HL-60 (cell line): Measurements from ENCODE around the gene BTBD16.

Source experiments
- DNase-seq, 2 experiments: peaks; one replicate each; pipeline ENCODE4 v3.0.0-alpha.2; 2010 to 2020; ENCODE audit warnings: low read depth in 1 of 2, low spot score in 1 of 2
- H3K27ac ChIP-seq: fragments of 250-450 bp; sonication (Bioruptor Pico); replicated peaks from 2 replicates; pipeline ENCODE4 v1.5.1; 2020; ENCODE audit warnings: mild to moderate bottlenecking, moderate library complexity
- H3K27me3 ChIP-seq: fragments of 250-450 bp; sonication (Bioruptor Pico); 2 replicates; pipeline ENCODE4 v1.5.1; 2021; ENCODE audit warnings: mild to moderate bottlenecking, moderate library complexity; ENCODE audit not compliant: insufficient read depth, poor library complexity, severe bottlenecking
- H3K4me3 ChIP-seq: replicated peaks from 2 replicates; pipeline ENCODE4 v1.5.1; 2011; ENCODE audit warnings: mild to moderate bottlenecking, control low read depth, low read length; ENCODE audit not compliant: insufficient read depth
- CTCF ChIP-seq: IDR thresholded peaks from one replicate; pipeline ENCODE4 v1.5.1; 2011; ENCODE audit warnings: low read length, control low read depth, inconsistent platforms; ENCODE audit not compliant: insufficient read depth
- GABPA ChIP-seq: IDR thresholded peaks from 2 replicates; pipeline ENCODE4 v1.6.1; 2012; ENCODE audit warnings: low read depth
- POLR2AphosphoS5 ChIP-seq: IDR thresholded peaks from 2 replicates; pipeline ENCODE4 v1.6.1; 2012; ENCODE audit warnings: low read depth
- SPI1 ChIP-seq: IDR thresholded peaks from 2 replicates; pipeline ENCODE4 v1.6.1; 2012; ENCODE audit warnings: low read depth, mild to moderate bottlenecking, borderline replicate concordance
- TF ChIP-seq, protein P1 (sequence below): IDR thresholded peaks from 2 replicates; pipeline ENCODE4 v1.6.1; 2012; ENCODE audit warnings: low read depth; ENCODE audit not compliant: insufficient replicate concordance

The BTBD16 gene

DNA sequence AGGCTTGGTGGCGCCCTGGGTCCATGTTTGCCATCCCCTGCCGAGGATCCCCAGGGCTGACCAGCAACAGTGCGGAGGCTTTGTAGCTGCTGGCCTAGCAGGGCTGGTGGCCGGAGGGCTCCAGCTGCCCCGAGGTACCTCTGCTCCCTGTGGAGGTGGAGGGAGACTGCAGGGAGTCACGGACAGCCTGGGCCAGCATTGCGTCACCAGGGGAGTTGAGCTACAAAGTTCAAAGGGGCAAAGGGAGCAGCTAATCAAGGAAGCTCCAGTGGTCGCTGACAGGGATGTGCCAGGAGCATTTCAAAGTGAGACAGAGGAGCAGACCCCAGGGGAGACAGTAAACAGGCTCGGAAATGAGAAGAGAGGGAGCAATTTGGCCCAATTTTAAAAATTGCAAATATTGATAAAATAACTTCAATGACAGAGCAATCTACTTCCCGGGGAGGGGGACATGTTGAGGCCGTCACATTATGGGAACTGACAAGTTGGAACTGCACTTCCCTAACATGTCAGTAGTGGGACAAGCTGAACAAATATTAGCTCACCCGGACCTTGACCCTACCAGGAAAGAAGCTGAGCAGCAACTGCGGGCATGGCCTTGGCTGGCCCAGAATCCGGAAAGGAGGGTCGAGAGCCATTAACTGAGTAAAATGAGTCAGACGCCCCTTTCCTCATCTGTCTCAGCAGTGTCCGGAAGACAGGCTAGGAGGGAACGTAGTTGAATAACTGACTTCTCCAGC is 39.4 kb downstream of the BTBD16 start:
- DNase-seq = no peak

DNA sequence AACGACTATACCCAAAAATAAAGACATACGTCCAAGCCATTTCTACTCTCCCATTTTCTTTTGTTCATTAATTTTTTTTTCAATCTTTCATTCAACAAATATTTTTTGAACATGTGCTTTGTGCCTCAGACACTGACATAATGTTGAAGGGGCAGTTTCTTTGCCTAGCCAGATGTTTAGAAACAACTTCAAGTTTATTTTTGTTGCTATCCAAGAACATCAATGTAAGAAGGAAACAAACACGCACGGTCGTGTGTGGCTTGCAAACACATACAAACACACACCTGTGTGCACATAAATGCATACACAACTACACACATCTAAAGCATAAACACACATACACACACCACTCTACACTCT is 39.9 kb downstream of the BTBD16 start:
- peaks cover 2% of the 10 kb centered on the region for H3K27me3 ChIP-seq

More for the DNA sequence above, 39.4 kb downstream of the BTBD16 start:
- TF ChIP-seq POLR2AphosphoS5 (no peak), SPI1 (no peak), GABPA (no peak)
- no peak overlapping the region for H3K27ac ChIP-seq
- peaks cover 2% of the 10 kb centered on the region for H3K27me3 ChIP-seq
- H3K4me3 ChIP-seq = no peak overlapping the region

GRCh38 chr10:122311716-122312115 is 40.6 kb downstream of the BTBD16 start:
- no peak for DNase-seq
- Histone ChIP-seq H3K27me3 (peaks cover 4% of the 10 kb centered on the region), H3K4me3 (no peak overlapping the region), H3K27ac (no peak overlapping the region)
- no peak for TF ChIP-seq CTCF
- TF ChIP-seq, protein P1, sequence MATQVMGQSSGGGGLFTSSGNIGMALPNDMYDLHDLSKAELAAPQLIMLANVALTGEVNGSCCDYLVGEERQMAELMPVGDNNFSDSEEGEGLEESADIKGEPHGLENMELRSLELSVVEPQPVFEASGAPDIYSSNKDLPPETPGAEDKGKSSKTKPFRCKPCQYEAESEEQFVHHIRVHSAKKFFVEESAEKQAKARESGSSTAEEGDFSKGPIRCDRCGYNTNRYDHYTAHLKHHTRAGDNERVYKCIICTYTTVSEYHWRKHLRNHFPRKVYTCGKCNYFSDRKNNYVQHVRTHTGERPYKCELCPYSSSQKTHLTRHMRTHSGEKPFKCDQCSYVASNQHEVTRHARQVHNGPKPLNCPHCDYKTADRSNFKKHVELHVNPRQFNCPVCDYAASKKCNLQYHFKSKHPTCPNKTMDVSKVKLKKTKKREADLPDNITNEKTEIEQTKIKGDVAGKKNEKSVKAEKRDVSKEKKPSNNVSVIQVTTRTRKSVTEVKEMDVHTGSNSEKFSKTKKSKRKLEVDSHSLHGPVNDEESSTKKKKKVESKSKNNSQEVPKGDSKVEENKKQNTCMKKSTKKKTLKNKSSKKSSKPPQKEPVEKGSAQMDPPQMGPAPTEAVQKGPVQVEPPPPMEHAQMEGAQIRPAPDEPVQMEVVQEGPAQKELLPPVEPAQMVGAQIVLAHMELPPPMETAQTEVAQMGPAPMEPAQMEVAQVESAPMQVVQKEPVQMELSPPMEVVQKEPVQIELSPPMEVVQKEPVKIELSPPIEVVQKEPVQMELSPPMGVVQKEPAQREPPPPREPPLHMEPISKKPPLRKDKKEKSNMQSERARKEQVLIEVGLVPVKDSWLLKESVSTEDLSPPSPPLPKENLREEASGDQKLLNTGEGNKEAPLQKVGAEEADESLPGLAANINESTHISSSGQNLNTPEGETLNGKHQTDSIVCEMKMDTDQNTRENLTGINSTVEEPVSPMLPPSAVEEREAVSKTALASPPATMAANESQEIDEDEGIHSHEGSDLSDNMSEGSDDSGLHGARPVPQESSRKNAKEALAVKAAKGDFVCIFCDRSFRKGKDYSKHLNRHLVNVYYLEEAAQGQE = no peak
- no peak for TF ChIP-seq GABPA
- no peak for TF ChIP-seq POLR2AphosphoS5
- no peak for TF ChIP-seq SPI1

More for the DNA sequence above, 39.9 kb downstream of the BTBD16 start:
- no peak overlapping the region for H3K4me3 ChIP-seq
- no peak for TF ChIP-seq CTCF
- TF ChIP-seq, protein P1 = no peak
- no peak for TF ChIP-seq SPI1
- no peak for TF ChIP-seq POLR2AphosphoS5
- no peak for TF ChIP-seq GABPA
- no peak overlapping the region for H3K27ac ChIP-seq
- no peak for DNase-seq

- Histone ChIP-seq H3K27me3 (peaks cover 2% of the 10 kb centered on the region), H3K4me3 (no peak overlapping the region), H3K27ac (no peak overlapping the region)
- DNase-seq = no peak
- TF ChIP-seq CTCF = no peak
- TF ChIP-seq, protein P1 = no peak
- TF ChIP-seq SPI1 = no peak
- TF ChIP-seq POLR2AphosphoS5 = no peak
- no peak for TF ChIP-seq GABPA
These were observed 45.3 kb downstream of the BTBD16 start for GRCh38 chr10:122316224-122316884.
